Neutrophil (primary cell): ENCODE data around the gene COL5A3.

Experiments used
- H3K27ac ChIP-seq: fragments of 200-600 bp; sonication (generic); 2 replicates; pipeline ENCODE4 v1.5.1; 2016; ENCODE audit warnings: mild to moderate bottlenecking, moderate library complexity
- H3K27me3 ChIP-seq: fragments of 200-600 bp; sonication (generic); 2 replicates; pipeline ENCODE4 v1.6.0; 2016; ENCODE audit warnings: mild to moderate bottlenecking
- H3K36me3 ChIP-seq: fragments of 200-600 bp; sonication (generic); 2 replicates; pipeline ENCODE4 v1.5.1; 2017
- H3K4me1 ChIP-seq, 2 experiments: fragments of 200-600 bp in 1 of 2; sonication (generic) in 1 of 2; 1 replicate in 1 of 2; 2 replicates in 1 of 2; pipeline versions ENCODE4 v1.5.1 to v1.6.1; 2013 to 2016; ENCODE audit warnings: low read depth in 1 of 2, low read length in 1 of 2, mild to moderate bottlenecking in 1 of 2, moderate library complexity in 1 of 2; ENCODE audit not compliant: control insufficient read depth in 1 of 2, insufficient read depth in 1 of 2
- H3K4me3 ChIP-seq, 2 experiments: fragments of 200-600 bp in 1 of 2; sonication (generic) in 1 of 2; 1 replicate in 1 of 2; 2 replicates in 1 of 2; pipeline ENCODE4 v1.5.1; 2013 to 2016; ENCODE audit warnings: low read depth in 1 of 2, low read length in 1 of 2, mild to moderate bottlenecking in 1 of 2, moderate library complexity in 1 of 2
- H3K9me3 ChIP-seq: fragments of 200-600 bp; sonication (generic); 2 replicates; pipeline ENCODE4 v1.5.1; 2016
- TF ChIP-seq, protein P1 (sequence below): fragments of 200-600 bp; sonication (generic); IDR thresholded peaks from 2 replicates; pipeline ENCODE4 v1.5.1; 2016; ENCODE audit warnings: antibody characterized with exemption

The COL5A3 gene

DNA sequence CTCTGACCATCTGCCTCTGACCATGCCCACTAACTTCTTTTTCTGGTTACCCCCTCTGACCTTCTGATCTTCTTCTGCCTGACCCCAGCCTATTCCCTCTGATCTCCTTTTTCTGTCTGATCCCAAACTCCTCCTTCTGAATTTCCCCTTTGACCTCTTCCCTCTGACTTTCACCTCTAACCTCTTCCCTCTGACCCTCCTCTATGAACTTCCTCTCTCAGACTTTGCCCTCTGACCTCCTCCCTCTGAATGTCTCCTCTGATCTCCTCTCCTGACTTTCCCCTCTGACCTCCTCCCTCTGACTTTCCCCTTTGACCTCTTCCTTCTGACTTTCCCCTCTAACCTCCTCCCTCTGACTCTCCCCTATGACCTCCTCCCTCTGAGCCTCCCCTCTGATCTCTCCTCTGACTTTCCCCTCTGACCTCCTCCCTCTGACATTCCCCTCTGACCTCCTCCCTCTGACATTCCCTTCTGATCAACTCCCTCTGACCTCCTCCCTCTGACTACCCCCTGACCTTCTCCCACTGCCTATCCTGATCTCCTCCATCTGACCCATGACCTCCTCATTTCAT lies 3.5 kb downstream of the COL5A3 start:
- Histone ChIP-seq H3K4me1 (no peaks in the 10 kb centered on the region), H3K36me3 (no peaks in the 10 kb centered on the region), H3K27me3 (peaks cover 53% of the 10 kb centered on the region), H3K4me3 (no peak overlapping the region), H3K27ac (no peak overlapping the region), H3K9me3 (no peaks in the 10 kb centered on the region)
- TF ChIP-seq, protein P1, sequence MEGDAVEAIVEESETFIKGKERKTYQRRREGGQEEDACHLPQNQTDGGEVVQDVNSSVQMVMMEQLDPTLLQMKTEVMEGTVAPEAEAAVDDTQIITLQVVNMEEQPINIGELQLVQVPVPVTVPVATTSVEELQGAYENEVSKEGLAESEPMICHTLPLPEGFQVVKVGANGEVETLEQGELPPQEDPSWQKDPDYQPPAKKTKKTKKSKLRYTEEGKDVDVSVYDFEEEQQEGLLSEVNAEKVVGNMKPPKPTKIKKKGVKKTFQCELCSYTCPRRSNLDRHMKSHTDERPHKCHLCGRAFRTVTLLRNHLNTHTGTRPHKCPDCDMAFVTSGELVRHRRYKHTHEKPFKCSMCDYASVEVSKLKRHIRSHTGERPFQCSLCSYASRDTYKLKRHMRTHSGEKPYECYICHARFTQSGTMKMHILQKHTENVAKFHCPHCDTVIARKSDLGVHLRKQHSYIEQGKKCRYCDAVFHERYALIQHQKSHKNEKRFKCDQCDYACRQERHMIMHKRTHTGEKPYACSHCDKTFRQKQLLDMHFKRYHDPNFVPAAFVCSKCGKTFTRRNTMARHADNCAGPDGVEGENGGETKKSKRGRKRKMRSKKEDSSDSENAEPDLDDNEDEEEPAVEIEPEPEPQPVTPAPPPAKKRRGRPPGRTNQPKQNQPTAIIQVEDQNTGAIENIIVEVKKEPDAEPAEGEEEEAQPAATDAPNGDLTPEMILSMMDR, result no peak

DNA sequence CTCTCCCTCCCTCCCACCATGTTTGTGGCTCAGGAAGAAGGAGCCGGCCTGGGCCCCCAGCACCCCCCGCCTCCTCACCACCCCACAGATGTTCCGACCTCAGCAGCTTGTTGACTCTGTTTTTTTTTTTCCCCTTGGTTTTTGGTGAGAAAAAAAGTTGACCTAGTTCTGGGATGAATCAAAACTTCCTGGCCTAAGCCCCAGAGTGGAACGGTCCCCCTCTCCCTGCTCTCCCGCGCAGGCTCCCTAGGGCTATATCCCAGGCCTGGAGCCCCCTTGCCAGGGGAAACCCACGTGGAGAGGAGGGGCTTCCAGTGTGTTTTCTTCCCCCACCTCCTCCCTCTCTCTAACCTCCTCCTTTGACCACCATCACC lies 4.0 kb downstream of the COL5A3 start:
- Histone ChIP-seq H3K4me3 (no peak overlapping the region), H3K9me3 (no peaks in the 10 kb centered on the region), H3K27ac (no peak overlapping the region), H3K27me3 (peaks cover 47% of the 10 kb centered on the region), H3K4me1 (no peaks in the 10 kb centered on the region), H3K36me3 (no peaks in the 10 kb centered on the region)
- TF ChIP-seq, protein P1, result no peak

DNA sequence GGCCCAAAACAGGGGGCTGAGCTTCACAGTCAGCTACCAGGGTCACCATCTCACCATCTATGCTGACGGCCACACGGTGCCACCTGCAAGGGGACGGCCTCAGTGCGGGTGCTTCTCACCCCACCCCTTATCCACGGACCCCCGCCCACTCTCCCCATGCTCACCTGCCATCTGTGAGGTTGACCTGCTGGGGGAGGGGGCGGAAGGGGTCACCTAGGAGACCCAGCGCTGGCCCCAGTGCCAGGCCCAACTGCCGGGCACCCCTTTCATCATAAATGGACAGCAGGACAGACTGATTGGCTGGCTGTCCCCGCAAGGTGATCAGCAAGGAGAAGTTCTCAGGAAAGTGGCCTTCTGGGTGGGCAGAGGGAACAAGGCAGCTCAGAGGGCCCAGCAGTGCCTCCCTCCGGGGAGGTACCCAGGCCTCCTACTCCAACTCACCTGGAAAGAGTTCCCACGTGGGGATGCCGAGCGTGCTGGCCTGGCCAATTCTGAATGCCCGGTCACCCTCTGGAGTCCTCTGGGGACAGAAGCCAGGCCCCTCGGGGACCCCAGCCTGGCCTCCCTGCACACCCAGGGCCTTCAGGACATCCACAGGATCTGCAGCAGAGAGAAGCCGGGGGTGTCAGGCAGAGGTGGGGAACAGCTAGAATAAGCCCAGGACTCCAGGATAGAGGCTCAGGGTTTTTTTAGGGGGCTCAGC lies 4.5 kb downstream of the COL5A3 start:
- Histone ChIP-seq H3K36me3 (no peaks in the 10 kb centered on the region), H3K27me3 (peaks cover 42% of the 10 kb centered on the region), H3K4me1 (no peaks in the 10 kb centered on the region), H3K4me3 (no peak overlapping the region), H3K9me3 (no peaks in the 10 kb centered on the region), H3K27ac (no peak overlapping the region)
- TF ChIP-seq, protein P1, result no peak

DNA sequence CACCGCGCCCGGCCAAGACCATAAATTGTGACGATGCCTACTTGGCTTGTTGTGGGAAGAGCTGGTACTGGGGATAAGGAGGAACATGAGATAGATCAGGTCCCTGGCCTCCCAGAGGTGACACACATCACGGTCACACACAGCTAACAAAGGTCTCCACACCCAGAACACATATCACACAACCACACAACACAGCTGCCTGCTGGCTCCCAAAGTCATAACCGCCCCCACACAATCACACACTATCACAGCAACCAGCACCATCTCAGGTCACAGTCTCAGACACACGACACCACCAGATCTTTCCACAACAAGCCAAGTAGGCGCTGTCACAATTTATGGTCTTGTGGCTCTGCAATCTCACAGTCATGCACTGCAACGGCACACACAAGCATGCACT lies 5.7 kb downstream of the COL5A3 start:
- no peaks in the 10 kb centered on the region for H3K9me3 ChIP-seq
- H3K4me1 ChIP-seq, result no peaks in the 10 kb centered on the region
- H3K27me3 ChIP-seq, result peaks cover 30% of the 10 kb centered on the region
- H3K36me3 ChIP-seq, result no peaks in the 10 kb centered on the region
- TF ChIP-seq, protein P1, result no peak
- H3K4me3 ChIP-seq, result no peak overlapping the region
- no peak overlapping the region for H3K27ac ChIP-seq

DNA sequence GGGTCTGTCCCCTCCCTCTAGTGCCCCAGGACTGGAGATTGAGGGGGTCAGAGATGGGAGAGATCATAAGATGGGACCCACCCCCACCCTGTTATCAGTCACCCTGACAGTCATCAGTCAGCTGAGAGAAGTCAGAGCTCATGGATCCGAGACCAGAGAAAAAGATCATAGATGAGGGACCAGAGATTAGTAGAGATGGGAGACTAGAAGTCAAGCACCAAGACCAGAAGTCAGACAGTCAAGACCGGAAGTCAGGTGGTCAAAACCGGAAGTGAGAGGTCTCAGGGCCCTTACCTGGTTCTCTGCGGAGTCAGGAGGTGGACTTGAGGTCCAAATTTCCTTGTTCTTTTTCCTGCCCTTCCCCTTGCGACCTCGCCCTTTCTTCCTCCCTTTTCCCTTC lies 7.0 kb downstream of the COL5A3 start:
- Histone ChIP-seq H3K4me3 (no peak overlapping the region), H3K36me3 (no peaks in the 10 kb centered on the region), H3K9me3 (no peaks in the 10 kb centered on the region), H3K27me3 (peaks cover 19% of the 10 kb centered on the region), H3K27ac (no peak overlapping the region), H3K4me1 (no peaks in the 10 kb centered on the region)
- TF ChIP-seq, protein P1, result no peak
